H1 (cell line): ENCODE results near the gene TMEM154. TPM values are rescaled to one million over a fixed set of nuclear protein-coding genes. Genes with fewer than 3 reads are reported as not detected.

ENCODE experiments used
- ASH2L ChIP-seq: fragments of 200-600, 300-600 bp; sonication (generic); IDR thresholded peaks from one replicate; pipeline ENCODE4 v1.7.1; 2017; ENCODE audit warnings: low read length
- BACH1 ChIP-seq: IDR thresholded peaks from 2 replicates; pipeline ENCODE4 v1.6.1; 2012; ENCODE audit warnings: low read length, improper control_type of control experiment
- CEBPB ChIP-seq: IDR thresholded peaks from 2 replicates; pipeline ENCODE4 v1.6.1; 2012; ENCODE audit warnings: low read depth, low read length
- GABPA ChIP-seq: IDR thresholded peaks from 2 replicates; pipeline ENCODE4 v1.6.1; 2011; ENCODE audit warnings: mild to moderate bottlenecking, low read length, moderate library complexity, borderline replicate concordance; ENCODE audit not compliant: insufficient read depth
- KDM4A ChIP-seq: IDR thresholded peaks from one replicate; pipeline ENCODE4 v1.7.1; 2012; ENCODE audit warnings: low read depth, mild to moderate bottlenecking, moderate library complexity, low read length, inconsistent platforms; ENCODE audit not compliant: severe bottlenecking
- MAX ChIP-seq: IDR thresholded peaks from 2 replicates; pipeline ENCODE4 v1.6.1; 2012; ENCODE audit warnings: inconsistent platforms
- POLR2AphosphoS5 ChIP-seq: IDR thresholded peaks from 2 replicates; pipeline ENCODE4 v1.6.1; 2011; ENCODE audit warnings: low read depth, low read length
- POU5F1 ChIP-seq: IDR thresholded peaks from 2 replicates; pipeline ENCODE4 v1.6.1; 2011; ENCODE audit warnings: low read depth, mild to moderate bottlenecking, low read length, moderate library complexity
- RBBP5 ChIP-seq: IDR thresholded peaks from 2 replicates; pipeline ENCODE4 v1.7.1; 2012; ENCODE audit warnings: low read depth, mild to moderate bottlenecking, inconsistent platforms, low read length, moderate library complexity, borderline replicate concordance
- SP4 ChIP-seq: IDR thresholded peaks from 2 replicates; pipeline ENCODE4 v1.6.1; 2012; ENCODE audit warnings: low read length, inconsistent platforms
- SUZ12 ChIP-seq: fragments of 200-600 bp; sonication (generic); IDR thresholded peaks from 2 replicates; pipeline ENCODE4 v1.6.1; 2012; ENCODE audit warnings: mild to moderate bottlenecking, inconsistent platforms, low read length, moderate library complexity, mixed read lengths
- TAF1 ChIP-seq: IDR thresholded peaks from 2 replicates; pipeline ENCODE4 v1.6.1; 2011; ENCODE audit warnings: mild to moderate bottlenecking, low read depth, low read length
- polyA plus RNA-seq, 7 experiments: library from polyadenylated mRNA; depleted of rRNA in 3 of 7; stranded (reverse) in 5 of 7; unstranded in 2 of 7; fragments of >200 nt in 5 of 7; fragments of 200-250 nt in 2 of 7; gene quantifications; 1 replicate in 5 of 7; 2 replicates in 1 of 7; 4 replicates in 1 of 7; pipeline versions ENCODE4 v1.2.1 to v1.2.3, GENCODE V29; 2011 to 2013; ENCODE audit warnings: missing spikeins in 2 of 7, mixed read lengths in 2 of 7
- total RNA-seq: library from RNA; stranded (reverse); fragmentation: NEBNext Ultra II Directional; extraction: Animal tissue kit (Norgen Biotek cat#: 25700); gene quantifications from 2 replicates; pipeline ENCODE4 v1.2.1, GENCODE V29; 2021
- TF ChIP-seq, protein P1 (sequence below): IDR thresholded peaks from 2 replicates; pipeline ENCODE4 v1.6.1; 2012; ENCODE audit warnings: inconsistent platforms

TMEM154 gene
- total and polyA plus RNA-seq, 2 of the 8 experiments (the other 6 are each of a cell fraction or from before 2014, with no cell fraction given): 0.33 to 1.2 TPM

DNA sequence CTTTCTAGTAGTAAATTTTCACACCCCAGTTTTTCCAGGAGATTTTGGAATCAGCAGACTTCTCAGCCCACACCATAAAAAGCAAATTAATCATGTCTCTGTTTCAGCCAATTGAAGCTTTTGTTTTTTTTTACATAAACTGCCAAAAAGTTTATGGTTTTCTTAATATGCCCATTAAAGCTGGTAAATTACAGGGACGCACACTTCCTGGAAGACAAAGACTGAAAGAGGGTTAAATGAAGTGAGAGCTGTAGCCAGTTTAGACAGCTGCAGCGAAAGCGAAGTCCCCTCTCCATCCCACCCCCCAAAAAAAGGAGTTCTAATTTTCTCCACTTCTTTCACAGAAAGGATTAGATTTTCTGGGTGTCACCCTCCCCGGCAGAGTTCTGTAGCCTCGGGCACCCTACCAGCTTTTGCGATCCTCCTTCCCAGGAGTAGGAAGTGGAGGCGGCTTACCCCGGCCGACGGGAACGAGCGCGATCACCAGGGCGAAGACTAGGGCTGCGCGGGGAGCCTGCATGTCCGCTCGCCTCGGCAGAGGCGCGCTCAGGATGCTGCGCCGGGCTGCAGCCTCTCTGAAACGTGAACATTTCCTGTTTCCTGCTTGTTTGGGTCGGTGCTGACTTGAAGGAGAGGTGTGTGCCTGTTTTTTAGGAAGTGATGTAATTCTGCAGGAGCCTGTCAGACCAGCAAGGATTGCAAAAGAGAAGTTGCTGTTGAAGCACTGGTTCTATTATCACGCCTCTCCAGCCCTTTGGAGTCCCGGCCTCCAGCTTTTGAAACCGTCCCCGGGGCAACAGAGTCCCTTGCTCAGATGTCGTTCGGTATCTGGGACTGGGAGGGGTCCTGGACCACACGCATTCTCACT is at the start of gene TMEM154 (continued):
- TF ChIP-seq TAF1 (0 out of 2 replicates have a peak, but pooled peaks have one; percentile 19), POU5F1 (no peak), SP4 (no peak), MAX (peak; percentile 41), RBBP5 (peak; percentile 98), POLR2AphosphoS5 (0 out of 2 replicates have a peak, but pooled peaks have one; percentile 32), BACH1 (no peak), ASH2L (peak; percentile 99), GABPA (no peak), KDM4A (peak; percentile 39), CEBPB (peak; percentile 50; the same call in 1 of the 2 replicates), SUZ12 (0 out of 2 replicates have a peak, but pooled peaks have one; percentile 34)
- TF ChIP-seq, protein P1, sequence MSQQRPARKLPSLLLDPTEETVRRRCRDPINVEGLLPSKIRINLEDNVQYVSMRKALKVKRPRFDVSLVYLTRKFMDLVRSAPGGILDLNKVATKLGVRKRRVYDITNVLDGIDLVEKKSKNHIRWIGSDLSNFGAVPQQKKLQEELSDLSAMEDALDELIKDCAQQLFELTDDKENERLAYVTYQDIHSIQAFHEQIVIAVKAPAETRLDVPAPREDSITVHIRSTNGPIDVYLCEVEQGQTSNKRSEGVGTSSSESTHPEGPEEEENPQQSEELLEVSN: peak; percentile 60
